Measurements from ENCODE around the gene FAM83D.

Gene FAM83D

DNA sequence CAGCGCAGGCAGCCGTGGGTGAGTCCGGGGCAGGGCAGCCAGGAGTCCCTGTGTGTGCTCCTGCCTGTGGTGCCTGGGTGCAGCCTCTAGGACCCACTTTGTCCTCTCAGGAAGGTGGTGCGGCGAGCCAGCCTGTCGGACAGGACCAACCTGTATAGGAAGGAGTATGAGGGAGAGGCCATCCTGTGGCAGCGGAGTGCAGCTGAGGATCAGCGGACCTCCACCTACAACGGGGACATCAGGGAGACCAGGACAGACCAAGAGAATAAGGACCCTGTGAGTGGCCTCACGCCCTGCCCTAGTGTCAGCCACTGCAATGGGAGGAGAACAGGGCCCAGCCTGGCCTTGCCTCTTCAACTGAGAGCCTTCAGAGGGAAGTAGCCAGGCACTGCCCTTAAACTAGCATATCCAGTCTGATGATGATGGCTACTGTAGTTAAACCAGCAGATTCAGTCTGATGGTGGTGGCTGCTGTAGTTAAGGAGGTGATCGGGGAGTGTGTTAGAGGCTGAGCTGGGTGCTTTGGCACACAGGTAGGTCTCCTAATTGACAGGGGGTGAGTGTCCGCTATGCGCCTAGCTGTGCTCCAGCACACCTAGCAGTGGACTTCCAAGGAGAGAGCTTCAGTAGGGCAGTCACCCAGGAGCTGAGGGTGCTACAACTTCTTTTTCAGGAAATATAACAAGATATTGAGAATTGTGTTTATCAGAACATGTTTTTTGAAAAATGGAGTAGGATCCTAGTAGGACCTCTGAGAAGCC is 18.1 kb upstream of the FAM83D start:
- H3K4me3 ChIP-seq (ENCODE audit: control insufficient read depth, low read depth, low read length) = no peak overlapping the region
- TF ChIP-seq, protein P1, sequence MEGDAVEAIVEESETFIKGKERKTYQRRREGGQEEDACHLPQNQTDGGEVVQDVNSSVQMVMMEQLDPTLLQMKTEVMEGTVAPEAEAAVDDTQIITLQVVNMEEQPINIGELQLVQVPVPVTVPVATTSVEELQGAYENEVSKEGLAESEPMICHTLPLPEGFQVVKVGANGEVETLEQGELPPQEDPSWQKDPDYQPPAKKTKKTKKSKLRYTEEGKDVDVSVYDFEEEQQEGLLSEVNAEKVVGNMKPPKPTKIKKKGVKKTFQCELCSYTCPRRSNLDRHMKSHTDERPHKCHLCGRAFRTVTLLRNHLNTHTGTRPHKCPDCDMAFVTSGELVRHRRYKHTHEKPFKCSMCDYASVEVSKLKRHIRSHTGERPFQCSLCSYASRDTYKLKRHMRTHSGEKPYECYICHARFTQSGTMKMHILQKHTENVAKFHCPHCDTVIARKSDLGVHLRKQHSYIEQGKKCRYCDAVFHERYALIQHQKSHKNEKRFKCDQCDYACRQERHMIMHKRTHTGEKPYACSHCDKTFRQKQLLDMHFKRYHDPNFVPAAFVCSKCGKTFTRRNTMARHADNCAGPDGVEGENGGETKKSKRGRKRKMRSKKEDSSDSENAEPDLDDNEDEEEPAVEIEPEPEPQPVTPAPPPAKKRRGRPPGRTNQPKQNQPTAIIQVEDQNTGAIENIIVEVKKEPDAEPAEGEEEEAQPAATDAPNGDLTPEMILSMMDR (conservative IDR thresholded peaks at IDR 0.05; ENCODE audit: control insufficient read depth, insufficient read depth, low read depth, low read length) = no peak
- DNase-seq (ENCODE audit: low read depth) = no peak

DNA sequence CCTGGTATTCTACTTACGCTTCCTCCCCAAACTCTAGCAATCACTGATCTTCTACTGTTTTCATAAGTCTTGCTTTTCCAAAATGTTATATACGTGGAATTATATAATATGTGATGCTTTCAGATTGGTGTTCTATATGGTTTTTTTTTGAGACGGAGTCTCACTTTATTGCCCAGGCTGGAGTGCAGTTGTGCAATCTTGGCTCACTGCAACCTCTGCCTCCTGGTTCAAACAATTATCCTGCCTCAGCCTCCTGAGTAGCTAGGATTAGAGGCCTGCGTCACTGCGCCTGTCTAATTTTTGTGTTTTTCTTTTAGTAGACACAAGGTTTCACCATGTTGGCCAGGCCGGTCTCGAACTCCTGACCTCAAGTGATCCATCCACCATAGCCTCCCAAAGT is 10.9 kb upstream of the FAM83D start:
- no peak for DNase-seq (ENCODE audit: low read depth)
- TF ChIP-seq, protein P1 (conservative IDR thresholded peaks at IDR 0.05; ENCODE audit: control insufficient read depth, insufficient read depth, low read depth, low read length) = no peak
- H3K4me3 ChIP-seq (ENCODE audit: control insufficient read depth, low read depth, low read length) = no peak overlapping the region

DNA sequence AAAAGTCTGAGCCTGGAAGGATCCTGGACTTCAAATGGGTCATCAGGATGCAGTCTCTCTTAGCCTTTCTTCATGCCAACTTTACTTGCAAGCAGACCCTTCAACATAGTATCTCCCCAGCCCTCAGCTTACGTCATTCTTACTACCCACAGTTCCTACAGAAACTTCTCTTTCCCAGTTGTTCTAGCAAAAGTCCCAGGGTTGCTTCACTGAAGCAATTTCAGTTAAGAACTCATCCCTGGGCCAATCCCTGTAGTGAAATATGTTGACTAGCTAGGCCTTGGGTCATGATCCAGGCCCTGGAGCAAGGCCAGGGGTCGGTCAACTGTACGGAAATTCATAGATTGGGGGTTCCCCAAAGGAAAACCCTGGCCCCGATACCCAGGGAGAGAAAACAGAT is 8.6 kb upstream of the FAM83D start:
- TF ChIP-seq, protein P1 (conservative IDR thresholded peaks at IDR 0.05; ENCODE audit: control insufficient read depth, insufficient read depth, low read depth, low read length) = no peak
- DNase-seq (ENCODE audit: low read depth) = no peak
- H3K4me3 ChIP-seq (ENCODE audit: control insufficient read depth, low read depth, low read length) = no peak overlapping the region

DNA sequence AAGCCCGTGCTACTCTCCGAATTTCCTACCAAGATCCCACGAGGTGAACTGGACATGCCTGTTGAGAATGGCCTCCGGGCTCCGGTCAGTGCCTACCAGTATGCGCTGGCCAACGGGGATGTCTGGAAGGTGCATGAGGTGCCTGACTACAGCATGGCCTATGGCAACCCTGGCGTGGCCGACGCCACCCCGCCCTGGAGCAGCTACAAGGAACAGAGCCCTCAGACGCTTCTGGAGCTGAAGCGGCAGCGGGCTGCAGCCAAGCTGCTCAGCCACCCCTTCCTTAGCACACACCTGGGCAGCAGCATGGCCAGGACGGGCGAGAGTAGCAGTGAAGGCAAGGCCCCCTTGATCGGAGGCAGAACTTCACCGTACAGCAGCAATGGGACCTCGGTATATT is 8.0 kb upstream of the FAM83D start:
- no peak for DNase-seq (ENCODE audit: low read depth)
- TF ChIP-seq, protein P1 (conservative IDR thresholded peaks at IDR 0.05; ENCODE audit: control insufficient read depth, insufficient read depth, low read depth, low read length) = no peak
- no peak overlapping the region for H3K4me3 ChIP-seq (ENCODE audit: control insufficient read depth, low read depth, low read length)

DNA sequence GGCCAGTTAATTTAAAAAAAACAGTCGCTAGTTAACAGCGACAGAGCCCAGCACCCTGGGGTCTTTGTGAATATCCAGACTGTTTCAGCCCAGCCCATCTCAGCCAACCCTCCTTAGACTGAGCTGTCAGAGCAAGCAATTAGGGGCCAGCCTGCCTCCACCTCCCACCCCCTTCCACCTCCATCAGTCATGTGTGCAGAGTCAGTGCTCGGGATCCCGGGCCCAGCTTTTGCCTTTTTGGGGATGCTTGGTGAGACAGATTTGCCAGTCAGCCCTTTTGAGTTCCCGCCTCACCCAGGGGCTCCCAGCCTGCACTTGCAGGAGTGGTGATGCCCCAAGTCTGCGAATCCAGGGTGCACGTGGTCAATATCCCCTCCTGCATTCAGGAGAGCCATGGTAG is 6.5 kb upstream of the FAM83D start:
- TF ChIP-seq, protein P1 (conservative IDR thresholded peaks at IDR 0.05; ENCODE audit: control insufficient read depth, insufficient read depth, low read depth, low read length) = no peak
- H3K4me3 ChIP-seq (ENCODE audit: control insufficient read depth, low read depth, low read length) = no peak overlapping the region
- DNase-seq (ENCODE audit: low read depth) = no peak

DNA sequence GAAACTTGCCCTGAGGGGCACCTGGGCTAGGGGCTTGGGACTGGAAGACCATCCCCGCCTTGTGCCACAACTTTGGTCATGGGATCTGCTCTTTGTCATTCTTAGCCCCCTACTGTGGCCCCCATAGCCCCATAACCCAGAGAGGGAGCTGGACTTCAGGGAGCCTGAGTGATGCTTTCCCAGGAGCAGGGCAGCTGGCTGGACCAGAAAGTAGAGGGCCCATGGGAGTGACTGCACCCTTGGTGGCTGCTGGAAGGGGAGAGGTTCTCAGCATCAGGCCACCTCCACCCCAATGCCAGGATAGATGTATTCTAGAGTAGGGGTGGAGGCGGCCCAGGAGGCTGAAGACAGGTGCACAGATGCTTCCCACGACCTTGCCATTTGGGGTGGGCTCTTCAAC is 5.8 kb upstream of the FAM83D start:
- DNase-seq (ENCODE audit: low read depth) = no peak
- H3K4me3 ChIP-seq (ENCODE audit: control insufficient read depth, low read depth, low read length) = no peak overlapping the region
- TF ChIP-seq, protein P1 (conservative IDR thresholded peaks at IDR 0.05; ENCODE audit: control insufficient read depth, insufficient read depth, low read depth, low read length) = no peak
